Activated T-helper 1 cell treated with Interleukin-2 at 50 U/mL for 16 hours (primary cell): Measurements from ENCODE around the gene TOR2A.

Experiments used
- DNase-seq: peaks from one replicate; pipeline ENCODE4 v3.0.0-alpha.2; 2020; ENCODE audit warnings: low read depth

Gene TOR2A

GRCh38 chr9:127742435-127743088, 7.5 kb upstream of the TOR2A start:
- DNase-seq = no peak

- no peak for DNase-seq
Observed at GRCh38 chr9:127741831-127742434, 6.8 kb upstream of the TOR2A start.

GRCh38 chr9:127739614-127740330, 4.7 kb upstream of the TOR2A start:
- no peak for DNase-seq

GRCh38 chr9:127738666-127739065, 3.6 kb upstream of the TOR2A start:
- DNase-seq = no peak

- DNase-seq = no peak
Observed at GRCh38 chr9:127735530-127736185, 564 bp upstream of the TOR2A start.

GRCh38 chr9:127734247-127734746, 797 bp downstream of the TOR2A start:
- no peak for DNase-seq

GRCh38 chr9:127733614-127734013, 1.5 kb downstream of the TOR2A start:
- no peak for DNase-seq

GRCh38 chr9:127732444-127732843, 2.6 kb downstream of the TOR2A start:
- DNase-seq = no peak

- DNase-seq = no peak
Observed at GRCh38 chr9:127731938-127732337, 3.2 kb downstream of the TOR2A start.

- no peak for DNase-seq
Observed at GRCh38 chr9:127730799-127731410, 4.2 kb downstream of the TOR2A start.

- no peak for DNase-seq
Observed at GRCh38 chr9:127730262-127730661, 4.8 kb downstream of the TOR2A start.

GRCh38 chr9:127729522-127730256, 5.4 kb downstream of the TOR2A start:
- DNase-seq = no peak

GRCh38 chr9:127728808-127729207, 6.3 kb downstream of the TOR2A start:
- no peak for DNase-seq

- no peak for DNase-seq
Observed at GRCh38 chr9:127726871-127727270, 8.2 kb downstream of the TOR2A start.

- no peak for DNase-seq
Observed at GRCh38 chr9:127724012-127724411, 11.1 kb downstream of the TOR2A start.

- DNase-seq = no peak
Observed at GRCh38 chr9:127723444-127723843, 11.7 kb downstream of the TOR2A start.

GRCh38 chr9:127723013-127723412, 12.1 kb downstream of the TOR2A start:
- DNase-seq = no peak

GRCh38 chr9:127722055-127722745, 12.9 kb downstream of the TOR2A start:
- no peak for DNase-seq

GRCh38 chr9:127721391-127721821, 13.7 kb downstream of the TOR2A start:
- no peak for DNase-seq

GRCh38 chr9:127720865-127721227, 14.2 kb downstream of the TOR2A start:
- no peak for DNase-seq
